ENCODE measurements around the gene BCL11A. TPM values are rescaled to one million over a fixed set of nuclear protein-coding genes. Genes with fewer than 3 reads are reported as not detected.

BCL11A gene
- total and polyA plus RNA-seq, 2 of the 13 experiments (the other 11 are each of a cell fraction or from before 2014, with no cell fraction given), result not detected

DNA sequence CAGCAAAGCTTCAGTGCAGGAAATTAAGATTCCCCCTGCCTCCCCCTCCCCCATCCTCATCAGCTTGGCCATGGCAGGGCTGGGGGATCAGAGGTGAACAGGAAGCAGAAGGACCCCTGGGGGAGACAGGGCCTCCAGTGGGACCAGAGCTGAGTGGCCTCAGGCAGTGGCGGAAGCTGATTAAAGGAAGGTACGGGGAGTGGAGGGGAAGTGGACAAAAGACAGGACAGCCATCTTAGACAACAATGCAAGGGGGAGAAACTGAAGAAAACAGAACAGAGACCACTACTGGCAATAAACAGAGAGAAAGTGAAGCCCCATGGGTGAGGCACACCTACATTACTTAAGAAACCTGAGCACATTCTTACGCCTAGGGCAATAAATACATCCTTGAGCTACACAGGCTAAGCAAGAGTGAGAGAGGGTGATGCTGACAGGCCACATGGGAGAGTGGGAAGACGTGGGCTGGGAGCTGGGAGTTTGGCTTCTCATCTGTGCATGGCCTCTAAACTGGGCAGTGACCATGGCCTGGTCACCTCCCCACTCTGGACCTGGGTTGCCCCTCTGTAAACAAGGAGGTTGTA lies 59.6 kb downstream of the BCL11A start:
- DNase-seq (ENCODE audit: low spot score) (no peak), FAIRE-seq (no peak), ATAC-seq (no peak)
- in situ Hi-C loops (cut with HindIII; ENCODE audit: extremely low pct_ligation_motif_present, low pct_unique_long_range_greater_than_20kb), result no loop called here
- Histone ChIP-seq H3K36me3 (replicated peaks in 1 of 2; ENCODE audit: control insufficient read depth in 1 of 2, insufficient read depth in 2 of 2, low read length in 2 of 2) (no peaks in the 10 kb centered on the region), H3K4me2 (ENCODE audit: low read depth, low read length) (no peak overlapping the region), H3K4me3 (replicated peaks in 1 of 3; ENCODE audit: insufficient read depth in 1 of 3, low read depth in 2 of 3, low read length in 3 of 3) (no peak overlapping the region), H4K20me1 (ENCODE audit: insufficient read depth, low read length) (no peaks in the 10 kb centered on the region), H3K9me3 (ENCODE audit: low read length) (no peaks in the 10 kb centered on the region), H3K9ac (ENCODE audit: insufficient read depth, low read depth, low read length) (no peak overlapping the region), H2AFZ (ENCODE audit: low read length) (no peak overlapping the region), H3K79me2 (ENCODE audit: insufficient read depth, low read length) (no peaks in the 10 kb centered on the region), H3K27me3 (ENCODE audit: control insufficient read depth in 1 of 2, insufficient read depth in 2 of 2, low read length in 2 of 2) (peaks cover 1 to 10% of the 10 kb centered on the region in 2 experiments; a peak in 3 of 5 replicates), H3K4me1 (ENCODE audit: insufficient read depth, low read length) (no peaks in the 10 kb centered on the region), H3K27ac (ENCODE audit: extremely low read length, insufficient read depth, low read length) (no peak overlapping the region)
- POLR2A ChIA-PET, result no interaction called here
- intact Hi-C loops (cut with micrococcal nuclease; ENCODE audit: unreplicated experiment), result no loop called here
- no TSS peak for BruUV-seq (replicated peaks)
- 64% methylated on average over 4 of the region's 4 CpGs for WGBS (ENCODE audit: low lambda C conversion rate)
- CTCF ChIA-PET (ENCODE audit: low intra/inter-chr PET ratio, low total read pairs), result no interaction called here
- TF ChIP-seq HOMEZ (CRISPR knock-in tag; IDR thresholded peaks at IDR 0.05; ENCODE audit: low read depth) (no peak), KDM6A (CRISPR knock-in tag; IDR thresholded peaks at IDR 0.05; ENCODE audit: low read depth) (no peak), CHCHD3 (CRISPR knock-in tag; IDR thresholded peaks at IDR 0.05) (no peak), IRX3 (CRISPR knock-in tag; IDR thresholded peaks at IDR 0.05; ENCODE audit: borderline replicate concordance, low read depth) (no peak), TP53 (CRISPR knock-in tag; conservative IDR thresholded peaks at IDR 0.05) (no peak), ZNF639 (CRISPR knock-in tag; conservative IDR thresholded peaks at IDR 0.05) (no peak)
- TF ChIP-seq, protein P1, sequence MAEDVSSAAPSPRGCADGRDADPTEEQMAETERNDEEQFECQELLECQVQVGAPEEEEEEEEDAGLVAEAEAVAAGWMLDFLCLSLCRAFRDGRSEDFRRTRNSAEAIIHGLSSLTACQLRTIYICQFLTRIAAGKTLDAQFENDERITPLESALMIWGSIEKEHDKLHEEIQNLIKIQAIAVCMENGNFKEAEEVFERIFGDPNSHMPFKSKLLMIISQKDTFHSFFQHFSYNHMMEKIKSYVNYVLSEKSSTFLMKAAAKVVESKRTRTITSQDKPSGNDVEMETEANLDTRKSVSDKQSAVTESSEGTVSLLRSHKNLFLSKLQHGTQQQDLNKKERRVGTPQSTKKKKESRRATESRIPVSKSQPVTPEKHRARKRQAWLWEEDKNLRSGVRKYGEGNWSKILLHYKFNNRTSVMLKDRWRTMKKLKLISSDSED (CRISPR knock-in tag; IDR thresholded peaks at IDR 0.05), result no peak

Data from HepG2 (cell line).